Activated naive CD4-positive, alpha-beta T cell treated with anti-CD3 and anti-CD28 coated beads, Interleukin-2, amount 50 U/mL, for 16 hours (primary cell): ENCODE measurements around the gene FBN3.
A peak's percentile ranks its signal among the peaks of the same experiment; 100 is the strongest.
"Not testable (repeated sequence)": the region's sequence is repeated elsewhere in the genome, so short reads cannot be mapped to it uniquely, and the experiment has no call there.

Experiments
- DNase-seq: peaks from one replicate; pipeline ENCODE4 v3.0.0-alpha.2; 2020

Gene FBN3

GRCh38 chr19:8046569-8047165 lies 102.7 kb downstream of the FBN3 start:
- no peak for DNase-seq

- no peak for DNase-seq
These were observed 103.4 kb downstream of the FBN3 start for GRCh38 chr19:8045872-8046568.

- DNase-seq = no peak
These were observed 105.4 kb downstream of the FBN3 start for GRCh38 chr19:8044018-8044417.

- no peak for DNase-seq
These were observed 106.5 kb downstream of the FBN3 start for GRCh38 chr19:8042900-8043299.

- DNase-seq = no peak
These were observed 107.9 kb downstream of the FBN3 start for GRCh38 chr19:8041531-8041931.

- DNase-seq = no peak
These were observed 110.2 kb downstream of the FBN3 start for GRCh38 chr19:8039231-8039630.

- no peak for DNase-seq
These were observed 110.6 kb downstream of the FBN3 start for GRCh38 chr19:8038815-8039214.

- DNase-seq = no peak
These were observed 112.8 kb downstream of the FBN3 start for GRCh38 chr19:8036434-8037099.

- no peak for DNase-seq
These were observed 115.2 kb downstream of the FBN3 start for GRCh38 chr19:8034178-8034525.

- DNase-seq = not testable (repeated sequence)
These were observed 115.9 kb downstream of the FBN3 start for GRCh38 chr19:8033287-8034177.

GRCh38 chr19:8030960-8031359 lies 118.4 kb downstream of the FBN3 start:
- DNase-seq = no peak

GRCh38 chr19:8028951-8029491 lies 120.4 kb downstream of the FBN3 start:
- DNase-seq = no peak

GRCh38 chr19:8025316-8025715 lies 124.1 kb downstream of the FBN3 start:
- no peak for DNase-seq

- not testable (repeated sequence) for DNase-seq
These were observed 125.1 kb downstream of the FBN3 start for GRCh38 chr19:8024256-8024655.

- no peak for DNase-seq
These were observed 126.0 kb downstream of the FBN3 start for GRCh38 chr19:8023371-8023770.

- DNase-seq = no peak
These were observed 127.1 kb downstream of the FBN3 start for GRCh38 chr19:8022275-8022674.

GRCh38 chr19:8021374-8021773 lies 128.0 kb downstream of the FBN3 start:
- no peak for DNase-seq

- DNase-seq = no peak
These were observed 128.7 kb downstream of the FBN3 start for GRCh38 chr19:8020681-8021080.

GRCh38 chr19:8017808-8018207 lies 131.6 kb downstream of the FBN3 start:
- DNase-seq = peak; percentile 49
